Neuron (in vitro differentiated cells): ENCODE data around the gene SRGAP3.

Experiments
- H2AFZ ChIP-seq: one replicate; pipeline ENCODE4 v1.6.1; 2013; ENCODE audit warnings: low read depth, mild to moderate bottlenecking, inconsistent platforms, low read length, moderate library complexity
- H3K27me3 ChIP-seq: one replicate; pipeline ENCODE4 v1.6.1; 2013; ENCODE audit warnings: low read length; ENCODE audit not compliant: insufficient read depth
- H3K36me3 ChIP-seq: one replicate; pipeline ENCODE4 v1.6.1; 2013; ENCODE audit warnings: low read length; ENCODE audit not compliant: insufficient read depth
- H3K4me1 ChIP-seq: one replicate; pipeline ENCODE4 v1.6.1; 2013; ENCODE audit warnings: low read length; ENCODE audit not compliant: insufficient read depth
- H3K4me3 ChIP-seq: 2 replicates; pipeline ENCODE4 v1.5.1; 2013; ENCODE audit warnings: mild to moderate bottlenecking, low read length, moderate library complexity
- H3K9me3 ChIP-seq: one replicate; pipeline ENCODE4 v1.6.1; 2013; ENCODE audit warnings: low read length

SRGAP3 gene

DNA sequence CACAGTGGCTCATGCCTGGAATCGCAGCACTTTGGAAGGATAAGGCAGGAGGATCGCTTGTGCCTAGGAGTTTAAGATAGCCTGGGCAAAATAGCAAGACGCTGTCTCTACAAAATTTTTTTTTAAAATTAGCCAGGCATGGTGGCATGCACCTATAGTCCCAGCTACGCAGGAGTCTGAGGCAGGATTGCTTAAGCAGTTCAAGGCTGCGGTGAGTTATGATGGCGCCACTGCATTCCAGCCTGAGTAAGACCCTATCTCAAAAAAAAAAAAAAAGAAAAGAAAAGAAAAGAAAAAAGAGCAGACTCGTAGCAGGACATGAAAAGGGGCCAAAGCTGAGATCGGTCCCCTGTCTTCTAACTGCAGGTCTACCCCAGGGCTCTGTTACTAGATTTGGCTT lies 18.9 kb downstream of the SRGAP3 start:
- Histone ChIP-seq H3K36me3 (peaks cover 6% of the 10 kb centered on the region), H3K4me3 (peak overlapping the region; percentile 11), H3K9me3 (no peaks in the 10 kb centered on the region), H3K4me1 (peaks cover 51% of the 10 kb centered on the region), H2AFZ (no peak overlapping the region), H3K27me3 (no peaks in the 10 kb centered on the region)

DNA sequence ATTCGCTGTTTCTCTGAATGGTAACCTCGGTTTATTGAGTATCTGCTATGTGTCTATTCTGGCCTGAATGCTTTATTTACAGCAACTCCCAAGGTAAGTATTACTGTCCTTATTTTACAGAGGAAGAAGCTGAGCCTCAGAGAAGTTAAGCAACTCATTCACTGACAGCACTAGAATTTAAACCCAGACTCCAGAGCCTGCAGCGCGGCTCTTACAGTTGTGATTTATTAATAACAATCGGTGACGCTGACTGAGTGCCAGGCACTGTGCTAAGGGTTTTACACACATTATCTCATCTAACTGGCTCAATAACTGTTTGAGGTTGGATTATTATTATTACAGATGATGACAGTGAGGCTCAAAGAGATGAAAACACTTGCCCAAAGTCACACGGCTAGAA lies 19.6 kb downstream of the SRGAP3 start:
- H3K27me3 ChIP-seq, result no peaks in the 10 kb centered on the region
- H3K9me3 ChIP-seq, result no peaks in the 10 kb centered on the region

DNA sequence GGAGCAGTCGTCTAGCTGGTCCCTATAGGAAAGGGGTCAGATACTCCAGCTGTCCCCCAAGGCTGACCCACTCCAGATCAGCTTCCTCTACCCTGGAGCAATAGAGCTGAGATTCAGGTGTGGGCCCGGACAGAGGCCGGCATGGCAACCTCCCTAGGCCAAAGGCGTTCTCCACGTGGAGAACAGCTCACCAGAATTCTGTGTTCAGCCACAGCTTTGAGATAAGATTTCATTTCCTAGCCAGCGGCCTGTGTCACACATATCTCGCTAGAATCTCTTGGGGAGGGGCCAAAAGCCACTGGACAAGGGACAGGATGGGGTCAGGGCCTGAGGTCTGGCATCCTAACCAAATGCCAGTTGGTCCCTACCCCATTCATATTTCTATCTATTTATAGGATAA lies 20.1 kb downstream of the SRGAP3 start:
- Histone ChIP-seq H3K27me3 (no peaks in the 10 kb centered on the region), H3K4me1 (peaks cover 56% of the 10 kb centered on the region), H2AFZ (no peak overlapping the region), H3K36me3 (peaks cover 6% of the 10 kb centered on the region), H3K9me3 (no peaks in the 10 kb centered on the region), H3K4me3 (no peak overlapping the region)

More for the DNA sequence above, 19.6 kb downstream of the SRGAP3 start:
- Histone ChIP-seq H3K4me1 (peaks cover 56% of the 10 kb centered on the region), H3K36me3 (peaks cover 6% of the 10 kb centered on the region), H3K4me3 (no peak overlapping the region), H2AFZ (no peak overlapping the region)

DNA sequence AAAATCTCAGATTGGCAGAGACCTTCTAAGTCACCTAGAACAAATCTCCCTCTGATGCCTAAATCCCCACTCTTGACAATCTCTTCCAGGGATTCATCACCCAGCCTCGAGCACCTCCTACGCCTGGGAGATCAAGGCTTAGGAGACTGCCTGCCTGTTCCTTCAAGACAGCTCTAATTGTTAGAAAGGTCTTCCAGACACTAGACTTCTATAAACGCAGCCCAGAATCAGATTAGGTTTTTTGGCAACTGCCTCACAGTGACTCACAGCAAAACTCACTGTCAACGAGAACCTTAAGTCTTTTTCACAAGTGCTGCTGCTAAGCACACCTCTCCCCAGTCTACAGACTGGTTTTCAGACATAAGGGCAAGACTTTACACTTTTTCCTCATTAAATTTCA lies 23.1 kb downstream of the SRGAP3 start:
- Histone ChIP-seq H2AFZ (no peak overlapping the region), H3K27me3 (no peaks in the 10 kb centered on the region), H3K9me3 (no peaks in the 10 kb centered on the region), H3K4me3 (no peak overlapping the region), H3K36me3 (peaks cover 13% of the 10 kb centered on the region), H3K4me1 (peaks cover 37% of the 10 kb centered on the region)

DNA sequence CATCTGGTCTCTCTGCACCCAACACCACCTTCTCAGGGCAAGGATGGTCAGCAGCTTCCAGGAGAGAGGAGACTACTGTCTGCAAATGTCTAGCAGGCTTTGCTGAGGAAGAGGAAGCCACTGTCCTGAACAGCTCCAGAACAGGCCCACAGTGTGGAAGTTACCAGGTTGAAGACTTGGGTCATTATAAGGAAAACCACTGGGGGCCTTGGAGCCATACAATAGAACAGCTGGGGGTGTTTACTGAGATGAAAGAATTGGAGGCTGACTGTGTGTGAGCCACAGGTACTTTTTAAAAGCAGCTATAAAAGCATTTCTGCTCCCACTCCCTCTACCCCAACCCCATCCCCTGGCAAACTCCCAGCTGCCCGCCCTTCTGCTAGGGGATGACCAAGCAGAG lies 24.2 kb downstream of the SRGAP3 start:
- peaks cover 26% of the 10 kb centered on the region for H3K4me1 ChIP-seq
- H3K9me3 ChIP-seq, result peaks cover 2% of the 10 kb centered on the region
- H2AFZ ChIP-seq, result no peak overlapping the region
- peaks cover 14% of the 10 kb centered on the region for H3K36me3 ChIP-seq
- no peak overlapping the region for H3K4me3 ChIP-seq
- no peaks in the 10 kb centered on the region for H3K27me3 ChIP-seq

DNA sequence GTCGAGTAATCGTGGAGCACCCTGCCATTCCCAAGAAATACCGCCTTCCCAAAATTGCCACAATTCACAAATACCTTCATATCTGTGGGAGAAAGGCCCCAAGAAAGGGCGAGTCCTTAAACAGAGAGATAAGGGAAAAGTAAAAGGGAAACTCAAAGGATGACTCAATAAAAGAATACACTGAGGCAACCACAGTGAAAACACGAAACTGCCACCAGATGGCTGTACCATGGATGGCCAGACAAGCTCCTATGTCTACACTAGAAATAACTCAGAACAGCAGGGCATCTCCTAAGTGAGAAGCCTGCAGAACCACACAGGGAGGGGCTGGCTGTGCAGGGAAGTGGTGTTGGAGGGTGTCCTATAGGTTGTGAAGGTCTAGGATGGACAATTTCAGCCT lies 25.0 kb downstream of the SRGAP3 start:
- Histone ChIP-seq H3K36me3 (peaks cover 15% of the 10 kb centered on the region), H3K4me1 (peaks cover 24% of the 10 kb centered on the region), H2AFZ (no peak overlapping the region), H3K4me3 (no peak overlapping the region), H3K9me3 (peaks cover 2% of the 10 kb centered on the region), H3K27me3 (no peaks in the 10 kb centered on the region)

DNA sequence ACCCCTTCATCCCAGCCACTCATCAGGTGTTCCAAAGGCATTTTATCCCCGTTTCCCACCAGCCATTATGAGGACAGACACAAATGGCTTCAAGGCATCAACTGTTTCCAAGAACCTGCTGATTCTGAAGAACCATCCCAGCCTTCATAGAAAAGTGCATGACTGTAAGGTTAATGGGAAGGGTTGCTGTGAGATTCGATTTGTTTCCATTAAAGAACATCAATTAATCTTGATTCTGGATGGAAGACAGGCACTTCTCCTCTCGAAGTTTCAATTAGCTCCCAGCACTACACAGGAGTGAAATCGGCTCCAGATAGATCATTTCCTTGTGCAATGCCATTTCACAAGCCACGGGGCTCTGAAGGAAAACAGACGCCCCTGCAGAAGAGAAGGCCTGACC lies 25.8 kb downstream of the SRGAP3 start:
- H3K36me3 ChIP-seq, result peaks cover 18% of the 10 kb centered on the region
- no peak overlapping the region for H2AFZ ChIP-seq
- H3K4me3 ChIP-seq, result no peak overlapping the region
- peaks cover 24% of the 10 kb centered on the region for H3K4me1 ChIP-seq
- no peaks in the 10 kb centered on the region for H3K27me3 ChIP-seq
- peaks cover 2% of the 10 kb centered on the region for H3K9me3 ChIP-seq

DNA sequence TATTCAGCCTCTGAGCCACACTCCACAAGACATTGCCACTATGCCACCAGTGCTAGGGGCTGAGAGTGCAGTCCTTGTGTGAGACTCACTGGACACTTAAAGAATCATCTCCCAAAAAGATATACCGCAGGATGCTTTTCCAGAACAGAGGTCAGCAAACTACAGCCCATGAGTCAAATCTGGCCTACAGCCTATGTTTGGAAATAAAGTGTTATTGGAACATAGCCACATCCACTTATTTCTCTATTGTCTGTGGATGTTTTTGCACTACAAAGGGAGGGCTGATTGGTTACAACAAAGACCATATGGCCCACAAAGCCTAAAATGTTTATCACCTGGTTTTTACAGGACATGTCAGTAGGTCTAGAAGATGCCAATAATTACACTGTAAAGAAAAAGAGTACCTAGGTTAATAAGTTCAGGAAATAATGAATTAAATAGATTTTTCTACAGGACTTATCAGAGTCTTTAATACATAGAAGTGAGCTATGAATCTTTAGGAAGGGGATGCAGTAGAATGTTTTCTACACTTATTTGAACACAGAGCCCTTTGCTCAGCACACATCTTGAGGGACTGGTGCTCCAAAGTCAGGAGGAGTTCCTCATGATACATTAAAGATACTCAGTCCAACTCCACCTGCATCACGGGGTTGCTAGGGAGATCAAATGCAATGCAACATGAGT lies 26.3 kb downstream of the SRGAP3 start:
- peaks cover 25% of the 10 kb centered on the region for H3K4me1 ChIP-seq
- H3K36me3 ChIP-seq, result peaks cover 18% of the 10 kb centered on the region
- peaks cover 2% of the 10 kb centered on the region for H3K9me3 ChIP-seq
- no peaks in the 10 kb centered on the region for H3K27me3 ChIP-seq
- H3K4me3 ChIP-seq, result no peak overlapping the region
- H2AFZ ChIP-seq, result no peak overlapping the region

DNA sequence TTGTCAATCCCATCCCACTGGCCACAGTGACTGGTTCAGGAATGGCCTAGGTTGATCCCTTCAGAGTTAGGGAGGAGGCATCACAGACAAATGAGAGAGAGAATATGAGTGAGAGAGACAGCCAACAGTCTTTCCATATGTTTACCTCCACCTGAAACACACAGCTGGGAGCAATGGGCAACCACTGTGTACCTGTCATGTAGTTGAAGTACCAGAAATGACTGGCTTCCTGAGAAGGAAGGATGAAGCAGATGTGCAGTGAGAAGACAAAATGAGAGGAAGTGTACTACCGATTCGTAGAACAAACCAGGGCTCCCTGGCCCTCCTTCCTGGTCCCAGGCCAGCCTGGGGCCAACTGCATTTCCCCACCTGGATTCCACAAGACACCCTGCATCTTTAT lies 27.4 kb downstream of the SRGAP3 start:
- Histone ChIP-seq H3K27me3 (no peaks in the 10 kb centered on the region), H3K4me1 (peaks cover 28% of the 10 kb centered on the region), H3K9me3 (peaks cover 2% of the 10 kb centered on the region), H3K36me3 (peaks cover 12% of the 10 kb centered on the region), H2AFZ (no peak overlapping the region), H3K4me3 (no peak overlapping the region)

DNA sequence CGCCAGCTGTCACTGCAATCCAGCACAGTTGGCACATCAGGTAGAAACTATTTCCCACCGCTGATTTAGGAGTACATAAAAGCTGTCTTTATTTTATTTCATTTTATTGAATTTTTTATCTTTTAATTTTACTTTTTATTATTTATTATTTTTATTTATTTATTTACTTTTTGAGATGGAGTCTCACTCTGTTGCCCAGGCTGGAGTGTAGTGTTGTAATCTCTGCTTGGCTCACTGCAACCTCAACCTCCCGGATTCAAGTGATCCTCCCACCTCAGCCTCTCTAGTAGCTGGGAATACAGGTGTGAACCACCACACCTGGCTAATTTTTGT lies 31.0 kb downstream of the SRGAP3 start:
- no peak overlapping the region for H3K4me3 ChIP-seq
- H3K9me3 ChIP-seq, result peaks cover 2% of the 10 kb centered on the region
- H3K36me3 ChIP-seq, result peaks cover 10% of the 10 kb centered on the region
- no peak overlapping the region for H2AFZ ChIP-seq
- no peaks in the 10 kb centered on the region for H3K27me3 ChIP-seq
- peaks cover 16% of the 10 kb centered on the region for H3K4me1 ChIP-seq

DNA sequence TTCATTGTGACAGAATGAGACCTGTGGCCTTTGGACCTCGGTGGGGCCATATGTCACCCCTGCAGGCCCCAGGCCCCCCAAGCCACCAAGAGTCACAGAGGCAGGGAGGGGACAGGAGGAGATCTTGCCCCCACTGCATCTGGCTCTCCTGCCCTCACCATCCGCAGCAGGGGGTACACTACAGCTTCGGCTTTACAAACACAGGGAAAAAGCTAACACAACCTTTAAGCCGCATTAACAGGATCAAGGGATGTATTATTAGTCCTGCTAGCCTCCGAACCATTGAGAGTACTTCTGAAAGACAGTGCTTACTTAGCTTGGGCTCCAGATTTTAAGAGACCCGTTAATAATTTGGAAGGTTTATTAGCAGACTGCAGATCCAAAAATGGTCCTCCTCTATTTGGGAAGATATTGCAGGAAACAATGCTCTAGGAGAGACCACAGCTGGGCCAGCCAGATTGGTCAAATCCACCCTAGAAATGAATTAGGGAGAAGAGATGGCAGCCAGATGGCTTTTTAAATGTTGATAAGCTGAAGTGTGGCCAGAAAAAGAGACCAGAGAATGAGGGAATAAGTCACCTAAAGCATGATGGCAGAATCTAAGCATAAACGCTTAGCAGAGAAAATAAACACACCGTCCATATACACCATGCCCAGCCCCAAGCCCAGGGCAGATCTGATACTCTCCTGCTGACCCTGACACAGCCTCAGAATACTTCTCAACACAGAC lies 31.5 kb downstream of the SRGAP3 start:
- H2AFZ ChIP-seq, result no peak overlapping the region
- peaks cover 7% of the 10 kb centered on the region for H3K36me3 ChIP-seq
- peaks cover 2% of the 10 kb centered on the region for H3K9me3 ChIP-seq
- H3K27me3 ChIP-seq, result no peaks in the 10 kb centered on the region
- H3K4me1 ChIP-seq, result peaks cover 16% of the 10 kb centered on the region
- no peak overlapping the region for H3K4me3 ChIP-seq

DNA sequence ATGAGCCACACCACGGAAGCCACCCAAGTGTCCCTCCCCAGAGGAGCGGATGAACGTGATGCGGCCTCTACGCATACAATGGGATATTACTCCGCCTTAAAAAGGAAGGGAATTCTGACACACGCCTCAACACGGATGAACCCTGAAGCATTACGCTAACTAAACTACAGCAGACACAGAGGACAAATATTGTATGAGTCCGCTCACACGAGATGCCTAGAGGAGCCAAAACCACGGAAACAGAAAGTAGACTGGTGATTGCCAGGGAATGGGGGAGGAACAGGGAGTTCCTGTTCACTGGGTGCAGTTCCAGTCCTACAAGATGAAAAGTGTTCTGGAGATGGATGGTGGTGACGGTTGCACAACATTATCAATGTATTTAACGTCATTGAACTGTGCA lies 32.7 kb downstream of the SRGAP3 start:
- H3K27me3 ChIP-seq, result no peaks in the 10 kb centered on the region
- no peak overlapping the region for H2AFZ ChIP-seq
- peaks cover 7% of the 10 kb centered on the region for H3K36me3 ChIP-seq
- H3K9me3 ChIP-seq, result peaks cover 2% of the 10 kb centered on the region
- no peak overlapping the region for H3K4me3 ChIP-seq
- peaks cover 16% of the 10 kb centered on the region for H3K4me1 ChIP-seq

DNA sequence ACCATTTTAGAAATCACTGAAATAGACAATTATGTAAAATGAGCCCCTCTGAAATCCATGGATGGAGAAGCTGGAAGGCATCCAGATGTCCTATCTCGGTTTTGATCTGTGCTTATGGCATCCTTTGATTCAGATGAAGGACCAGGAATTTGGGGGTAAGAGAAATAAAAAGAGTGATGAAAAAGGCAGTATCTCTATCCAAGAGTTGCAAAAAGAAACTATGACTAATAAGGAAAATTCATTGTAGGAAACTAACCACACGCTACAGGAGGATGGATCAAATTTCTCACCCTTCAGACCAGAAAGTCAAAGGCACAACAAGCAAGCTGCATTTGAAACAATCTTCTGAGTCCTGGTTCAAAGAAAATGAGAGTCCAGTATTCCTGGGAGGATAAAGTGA lies 34.8 kb downstream of the SRGAP3 start:
- Histone ChIP-seq H3K9me3 (no peaks in the 10 kb centered on the region), H3K4me1 (peaks cover 16% of the 10 kb centered on the region), H3K4me3 (no peak overlapping the region), H2AFZ (no peak overlapping the region), H3K36me3 (peaks cover 9% of the 10 kb centered on the region), H3K27me3 (no peaks in the 10 kb centered on the region)

DNA sequence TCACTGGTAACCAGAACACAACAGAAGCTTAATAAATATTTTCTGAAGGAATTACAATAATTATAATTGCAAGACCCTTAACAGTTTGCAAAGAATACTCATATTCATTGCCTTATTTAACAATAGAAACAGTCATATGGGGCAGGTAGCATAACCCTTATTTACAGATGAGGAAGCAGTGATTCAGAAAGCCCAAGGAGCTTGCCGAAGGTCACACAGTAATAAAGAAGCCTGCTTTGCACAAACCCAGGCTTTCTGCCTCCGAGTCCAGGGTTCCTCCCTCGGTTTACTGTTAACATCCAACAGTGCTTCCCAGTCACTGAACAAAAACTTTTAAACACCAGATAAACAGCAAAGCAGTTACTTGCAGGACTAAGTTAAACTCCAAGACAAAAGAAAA lies 35.3 kb downstream of the SRGAP3 start:
- Histone ChIP-seq H2AFZ (no peak overlapping the region), H3K9me3 (no peaks in the 10 kb centered on the region), H3K4me3 (no peak overlapping the region), H3K27me3 (no peaks in the 10 kb centered on the region), H3K4me1 (peaks cover 16% of the 10 kb centered on the region), H3K36me3 (peaks cover 6% of the 10 kb centered on the region)
